Neural cell (in vitro differentiated cells): ENCODE results near the gene RAMP3. TPM values are rescaled to one million over a fixed set of nuclear protein-coding genes. Genes with fewer than 3 reads are reported as not detected.

Experiments
- H2AFZ ChIP-seq: fragments of 200-600, 300-800 bp; sonication (generic), shearing (Covaris generic); 2 replicates; pipeline ENCODE4 v1.6.0; 2014; ENCODE audit warnings: low read depth, mild to moderate bottlenecking, antibody characterized with exemption, low read length, moderate library complexity
- H3F3A ChIP-seq: fragments of 200-600 bp; shearing (Covaris generic); 2 replicates; pipeline ENCODE4 v1.6.1; 2016; ENCODE audit warnings: mild to moderate bottlenecking, moderate library complexity, mixed read lengths, antibody characterized with exemption, low read length; ENCODE audit not compliant: insufficient read depth, poor library complexity, severe bottlenecking
- H3K27ac ChIP-seq: fragments of 200-600, 300-800 bp; sonication (generic), shearing (Covaris generic); 2 replicates; pipeline ENCODE4 v1.5.1; 2014; ENCODE audit warnings: mild to moderate bottlenecking, low read length, moderate library complexity
- H3K27me3 ChIP-seq: fragments of 300-800, 200-600 bp; sonication (generic), shearing (Covaris generic); 2 replicates; pipeline ENCODE4 v1.6.0; 2014; ENCODE audit warnings: mild to moderate bottlenecking, low read depth, low read length, moderate library complexity; ENCODE audit not compliant: insufficient read depth
- H3K36me3 ChIP-seq: fragments of 300-800, 200-600 bp; sonication (generic), shearing (Covaris generic); 2 replicates; pipeline ENCODE4 v1.5.1; 2014; ENCODE audit warnings: mild to moderate bottlenecking, antibody characterized with exemption, low read length, moderate library complexity; ENCODE audit not compliant: insufficient read depth
- H3K4me2 ChIP-seq: fragments of 300-800, 200-600 bp; sonication (generic), shearing (Covaris generic); 2 replicates; pipeline ENCODE4 v1.6.0; 2014; ENCODE audit warnings: mild to moderate bottlenecking, low read length
- H3K4me3 ChIP-seq: fragments of 300-800, 200-600 bp; sonication (generic), shearing (Covaris generic); 2 replicates; pipeline ENCODE4 v1.5.1; 2014; ENCODE audit warnings: mild to moderate bottlenecking, low read length, moderate library complexity
- H3K79me2 ChIP-seq: fragments of 200-600 bp; shearing (Covaris generic); replicated peaks from 2 replicates; pipeline ENCODE4 v1.6.0; 2014; ENCODE audit warnings: mild to moderate bottlenecking, low read length, moderate library complexity; ENCODE audit not compliant: insufficient read depth
- H3K9ac ChIP-seq: fragments of 300-800, 200-600 bp; sonication (generic), shearing (Covaris generic); 2 replicates; pipeline ENCODE4 v1.6.1; 2016; ENCODE audit warnings: mild to moderate bottlenecking, low read length, mixed read lengths
- H3K9me2 ChIP-seq: fragments of 200-600 bp; shearing (Covaris generic); 2 replicates; pipeline ENCODE4 v1.6.1; 2016; ENCODE audit warnings: mild to moderate bottlenecking, low read length, mixed read lengths; ENCODE audit not compliant: insufficient read depth
- H3K9me3 ChIP-seq: fragments of 200-600, 300-800 bp; sonication (generic), shearing (Covaris generic); 2 replicates; pipeline ENCODE4 v1.6.1; 2016; ENCODE audit warnings: mild to moderate bottlenecking, mixed run types, low read length, moderate library complexity, mixed read lengths
- H4K20me1 ChIP-seq: fragments of 200-600 bp; shearing (Covaris generic); 2 replicates; pipeline ENCODE4 v1.6.1; 2016; ENCODE audit warnings: mild to moderate bottlenecking, mixed run types; ENCODE audit not compliant: insufficient read depth
- EP300 ChIP-seq: fragments of 450-650 bp; conservative IDR thresholded peaks from 2 replicates; pipeline ENCODE4 v1.6.1; 2014; ENCODE audit warnings: antibody characterized with exemption, mild to moderate bottlenecking, moderate library complexity; ENCODE audit not compliant: poor library complexity, severe bottlenecking
- EZH2 ChIP-seq: fragments of 200-600, 300-800 bp; shearing (Covaris generic), sonication (generic); IDR thresholded peaks from 2 replicates; pipeline ENCODE4 v1.6.1; 2014; ENCODE audit warnings: antibody characterized with exemption, low read length, borderline replicate concordance, mild to moderate bottlenecking; ENCODE audit not compliant: insufficient read depth, poor library complexity, severe bottlenecking
- MXI1 ChIP-seq: fragments of 450-650 bp; conservative IDR thresholded peaks from 2 replicates; pipeline ENCODE4 v1.6.1; 2014; ENCODE audit warnings: antibody characterized with exemption, mild to moderate bottlenecking; ENCODE audit not compliant: poor library complexity, severe bottlenecking
- POLR2AphosphoS5 ChIP-seq: IDR thresholded peaks from 2 replicates; pipeline ENCODE4 v1.6.1; 2012
- RAD21 ChIP-seq: fragments of 450-650 bp; conservative IDR thresholded peaks from 2 replicates; pipeline ENCODE4 v1.6.1; 2014; ENCODE audit warnings: antibody characterized with exemption, mild to moderate bottlenecking, moderate library complexity
- REST ChIP-seq: IDR thresholded peaks from 2 replicates; pipeline ENCODE4 v1.6.1; 2012; ENCODE audit warnings: borderline replicate concordance
- SMC3 ChIP-seq: fragments of 450-650 bp; conservative IDR thresholded peaks from 2 replicates; pipeline ENCODE4 v1.6.1; 2014; ENCODE audit warnings: antibody characterized with exemption, mild to moderate bottlenecking, moderate library complexity; ENCODE audit not compliant: poor library complexity
- TAF1 ChIP-seq: IDR thresholded peaks from 2 replicates; pipeline ENCODE4 v1.6.1; 2012; ENCODE audit warnings: low read depth
- polyA plus RNA-seq: library from polyadenylated mRNA; depleted of rRNA; stranded (reverse); fragments of >200 nt; gene quantifications from 2 replicates; pipeline ENCODE4 v1.2.3, GENCODE V29; 2014
- TF ChIP-seq, protein P1 (sequence below): fragments of 450-650 bp; IDR thresholded peaks from 2 replicates; pipeline ENCODE4 v1.5.1; 2014; ENCODE audit warnings: antibody characterized with exemption, mild to moderate bottlenecking, moderate library complexity; ENCODE audit not compliant: poor library complexity, severe bottlenecking

Gene RAMP3
- polyA plus RNA-seq, 1 donor from 2014 or later = not detected

DNA sequence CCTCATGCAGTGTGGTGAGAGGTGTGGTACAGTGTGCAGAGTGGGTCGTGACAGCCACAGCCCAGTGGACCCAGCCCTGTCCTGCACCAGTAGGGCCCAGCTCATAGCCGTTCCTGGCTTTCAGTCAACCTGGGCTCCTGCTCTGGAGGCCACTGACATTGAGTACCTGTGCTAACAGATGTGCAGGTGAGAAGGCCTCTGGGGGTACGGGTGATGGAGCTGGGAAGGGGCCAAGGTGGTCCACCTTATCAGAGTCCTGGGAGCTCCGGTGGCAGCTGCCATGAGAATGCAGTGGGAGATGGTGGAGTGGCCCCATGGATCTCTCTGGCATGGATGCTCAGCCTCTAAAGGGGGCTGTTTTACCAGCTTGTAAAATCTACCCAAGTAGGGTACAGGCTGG is 40.0 kb upstream of the RAMP3 start:
- no peaks in the 10 kb centered on the region for H3K27me3 ChIP-seq
- H3F3A ChIP-seq = no peaks in the 10 kb centered on the region
- TF ChIP-seq POLR2AphosphoS5 = no peak
- TF ChIP-seq EZH2 = no peak
- TF ChIP-seq REST = no peak
- TF ChIP-seq EP300 = no peak
- TF ChIP-seq TAF1 = no peak
- TF ChIP-seq, protein P1, sequence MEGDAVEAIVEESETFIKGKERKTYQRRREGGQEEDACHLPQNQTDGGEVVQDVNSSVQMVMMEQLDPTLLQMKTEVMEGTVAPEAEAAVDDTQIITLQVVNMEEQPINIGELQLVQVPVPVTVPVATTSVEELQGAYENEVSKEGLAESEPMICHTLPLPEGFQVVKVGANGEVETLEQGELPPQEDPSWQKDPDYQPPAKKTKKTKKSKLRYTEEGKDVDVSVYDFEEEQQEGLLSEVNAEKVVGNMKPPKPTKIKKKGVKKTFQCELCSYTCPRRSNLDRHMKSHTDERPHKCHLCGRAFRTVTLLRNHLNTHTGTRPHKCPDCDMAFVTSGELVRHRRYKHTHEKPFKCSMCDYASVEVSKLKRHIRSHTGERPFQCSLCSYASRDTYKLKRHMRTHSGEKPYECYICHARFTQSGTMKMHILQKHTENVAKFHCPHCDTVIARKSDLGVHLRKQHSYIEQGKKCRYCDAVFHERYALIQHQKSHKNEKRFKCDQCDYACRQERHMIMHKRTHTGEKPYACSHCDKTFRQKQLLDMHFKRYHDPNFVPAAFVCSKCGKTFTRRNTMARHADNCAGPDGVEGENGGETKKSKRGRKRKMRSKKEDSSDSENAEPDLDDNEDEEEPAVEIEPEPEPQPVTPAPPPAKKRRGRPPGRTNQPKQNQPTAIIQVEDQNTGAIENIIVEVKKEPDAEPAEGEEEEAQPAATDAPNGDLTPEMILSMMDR = no peak
- no peak for TF ChIP-seq MXI1
- no peak for TF ChIP-seq SMC3
- TF ChIP-seq RAD21 = no peak
- H3K36me3 ChIP-seq = no peaks in the 10 kb centered on the region
- no peak overlapping the region for H2AFZ ChIP-seq
- H3K4me3 ChIP-seq = no peak overlapping the region
- no peaks in the 10 kb centered on the region for H3K9me3 ChIP-seq
- no peaks in the 10 kb centered on the region for H3K9me2 ChIP-seq
- no peaks in the 10 kb centered on the region for H4K20me1 ChIP-seq
- no peaks in the 10 kb centered on the region for H3K79me2 ChIP-seq
- H3K27ac ChIP-seq = no peak overlapping the region
- H3K4me2 ChIP-seq = no peak overlapping the region
- no peak overlapping the region for H3K9ac ChIP-seq

DNA sequence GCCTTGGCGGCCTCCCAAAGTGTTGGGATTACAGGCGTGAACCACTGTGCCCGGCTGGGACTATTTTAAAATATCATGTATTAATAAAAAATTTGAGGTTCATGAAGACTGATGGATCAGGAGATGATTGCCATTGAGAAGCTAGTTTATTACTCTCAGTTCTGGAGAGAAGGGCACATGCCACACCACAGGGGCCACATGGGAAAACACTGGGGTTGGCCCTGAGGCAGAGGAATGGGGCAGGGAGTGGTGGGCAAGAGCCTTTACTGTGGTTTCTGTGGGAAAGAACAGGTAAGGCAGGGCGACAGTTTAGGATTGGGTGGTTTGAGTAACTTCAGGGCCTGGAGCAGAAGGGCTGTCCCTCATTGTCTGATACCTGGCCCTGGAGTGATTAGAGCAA is 39.3 kb upstream of the RAMP3 start:
- TF ChIP-seq POLR2AphosphoS5 = no peak
- TF ChIP-seq EP300 = no peak
- TF ChIP-seq, protein P1 = no peak
- no peak for TF ChIP-seq REST
- TF ChIP-seq RAD21 = no peak
- no peak for TF ChIP-seq SMC3
- TF ChIP-seq MXI1 = no peak
- TF ChIP-seq EZH2 = no peak
- no peak for TF ChIP-seq TAF1
- Histone ChIP-seq H2AFZ (no peak overlapping the region), H3K4me2 (no peak overlapping the region), H3K9me2 (no peaks in the 10 kb centered on the region), H4K20me1 (no peaks in the 10 kb centered on the region), H3K4me3 (no peak overlapping the region), H3F3A (no peaks in the 10 kb centered on the region), H3K27ac (no peak overlapping the region), H3K9me3 (no peaks in the 10 kb centered on the region), H3K36me3 (no peaks in the 10 kb centered on the region), H3K79me2 (no peaks in the 10 kb centered on the region), H3K27me3 (no peaks in the 10 kb centered on the region), H3K9ac (no peak overlapping the region)
